ENCODE results near the gene HS3ST3B1.

The HS3ST3B1 gene

DNA sequence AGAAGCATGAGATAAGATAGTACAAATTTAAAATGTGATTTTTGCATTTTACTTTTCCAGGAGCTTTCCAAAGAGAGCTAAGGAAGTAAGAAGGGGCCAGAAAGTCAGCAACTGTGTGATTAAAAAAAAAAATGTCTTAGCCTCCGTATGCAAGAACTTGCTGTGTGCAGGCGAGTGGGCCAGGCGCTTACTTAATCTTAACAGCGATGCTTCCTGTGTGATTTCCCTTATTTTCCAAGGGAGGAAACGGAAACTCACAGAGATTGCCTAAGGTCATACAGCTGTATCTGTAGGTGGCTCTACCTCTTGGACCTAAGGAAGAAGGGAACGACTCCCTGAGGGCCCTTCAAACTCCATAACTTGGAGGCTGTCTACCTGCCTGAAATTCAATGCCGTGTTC lies 11.1 kb downstream of the HS3ST3B1 start:
- no peaks in the 10 kb centered on the region for H3K27me3 ChIP-seq (ENCODE audit: insufficient read depth, poor library complexity, severe bottlenecking)
- peak in 1 of 2 experiments; percentile 1 for DNase-seq (ENCODE audit: low read depth in 1 of 2, low spot score in 1 of 2)
- no peak overlapping the region for H3K4me3 ChIP-seq (replicated peaks; ENCODE audit: insufficient read depth, low read length)
- TF ChIP-seq SPI1 (IDR thresholded peaks at IDR 0.05; ENCODE audit: borderline replicate concordance, low read depth) (no peak), POLR2AphosphoS5 (IDR thresholded peaks at IDR 0.05; ENCODE audit: low read depth) (no peak), GABPA (IDR thresholded peaks at IDR 0.05; ENCODE audit: low read depth) (no peak)
- TF ChIP-seq, protein P1, sequence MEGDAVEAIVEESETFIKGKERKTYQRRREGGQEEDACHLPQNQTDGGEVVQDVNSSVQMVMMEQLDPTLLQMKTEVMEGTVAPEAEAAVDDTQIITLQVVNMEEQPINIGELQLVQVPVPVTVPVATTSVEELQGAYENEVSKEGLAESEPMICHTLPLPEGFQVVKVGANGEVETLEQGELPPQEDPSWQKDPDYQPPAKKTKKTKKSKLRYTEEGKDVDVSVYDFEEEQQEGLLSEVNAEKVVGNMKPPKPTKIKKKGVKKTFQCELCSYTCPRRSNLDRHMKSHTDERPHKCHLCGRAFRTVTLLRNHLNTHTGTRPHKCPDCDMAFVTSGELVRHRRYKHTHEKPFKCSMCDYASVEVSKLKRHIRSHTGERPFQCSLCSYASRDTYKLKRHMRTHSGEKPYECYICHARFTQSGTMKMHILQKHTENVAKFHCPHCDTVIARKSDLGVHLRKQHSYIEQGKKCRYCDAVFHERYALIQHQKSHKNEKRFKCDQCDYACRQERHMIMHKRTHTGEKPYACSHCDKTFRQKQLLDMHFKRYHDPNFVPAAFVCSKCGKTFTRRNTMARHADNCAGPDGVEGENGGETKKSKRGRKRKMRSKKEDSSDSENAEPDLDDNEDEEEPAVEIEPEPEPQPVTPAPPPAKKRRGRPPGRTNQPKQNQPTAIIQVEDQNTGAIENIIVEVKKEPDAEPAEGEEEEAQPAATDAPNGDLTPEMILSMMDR (IDR thresholded peaks at IDR 0.05; ENCODE audit: insufficient read depth, low read length) = no peak
- TF ChIP-seq, protein P2, sequence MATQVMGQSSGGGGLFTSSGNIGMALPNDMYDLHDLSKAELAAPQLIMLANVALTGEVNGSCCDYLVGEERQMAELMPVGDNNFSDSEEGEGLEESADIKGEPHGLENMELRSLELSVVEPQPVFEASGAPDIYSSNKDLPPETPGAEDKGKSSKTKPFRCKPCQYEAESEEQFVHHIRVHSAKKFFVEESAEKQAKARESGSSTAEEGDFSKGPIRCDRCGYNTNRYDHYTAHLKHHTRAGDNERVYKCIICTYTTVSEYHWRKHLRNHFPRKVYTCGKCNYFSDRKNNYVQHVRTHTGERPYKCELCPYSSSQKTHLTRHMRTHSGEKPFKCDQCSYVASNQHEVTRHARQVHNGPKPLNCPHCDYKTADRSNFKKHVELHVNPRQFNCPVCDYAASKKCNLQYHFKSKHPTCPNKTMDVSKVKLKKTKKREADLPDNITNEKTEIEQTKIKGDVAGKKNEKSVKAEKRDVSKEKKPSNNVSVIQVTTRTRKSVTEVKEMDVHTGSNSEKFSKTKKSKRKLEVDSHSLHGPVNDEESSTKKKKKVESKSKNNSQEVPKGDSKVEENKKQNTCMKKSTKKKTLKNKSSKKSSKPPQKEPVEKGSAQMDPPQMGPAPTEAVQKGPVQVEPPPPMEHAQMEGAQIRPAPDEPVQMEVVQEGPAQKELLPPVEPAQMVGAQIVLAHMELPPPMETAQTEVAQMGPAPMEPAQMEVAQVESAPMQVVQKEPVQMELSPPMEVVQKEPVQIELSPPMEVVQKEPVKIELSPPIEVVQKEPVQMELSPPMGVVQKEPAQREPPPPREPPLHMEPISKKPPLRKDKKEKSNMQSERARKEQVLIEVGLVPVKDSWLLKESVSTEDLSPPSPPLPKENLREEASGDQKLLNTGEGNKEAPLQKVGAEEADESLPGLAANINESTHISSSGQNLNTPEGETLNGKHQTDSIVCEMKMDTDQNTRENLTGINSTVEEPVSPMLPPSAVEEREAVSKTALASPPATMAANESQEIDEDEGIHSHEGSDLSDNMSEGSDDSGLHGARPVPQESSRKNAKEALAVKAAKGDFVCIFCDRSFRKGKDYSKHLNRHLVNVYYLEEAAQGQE (IDR thresholded peaks at IDR 0.05; ENCODE audit: insufficient replicate concordance, low read depth) = no peak
- no peak overlapping the region for H3K27ac ChIP-seq (replicated peaks)

DNA sequence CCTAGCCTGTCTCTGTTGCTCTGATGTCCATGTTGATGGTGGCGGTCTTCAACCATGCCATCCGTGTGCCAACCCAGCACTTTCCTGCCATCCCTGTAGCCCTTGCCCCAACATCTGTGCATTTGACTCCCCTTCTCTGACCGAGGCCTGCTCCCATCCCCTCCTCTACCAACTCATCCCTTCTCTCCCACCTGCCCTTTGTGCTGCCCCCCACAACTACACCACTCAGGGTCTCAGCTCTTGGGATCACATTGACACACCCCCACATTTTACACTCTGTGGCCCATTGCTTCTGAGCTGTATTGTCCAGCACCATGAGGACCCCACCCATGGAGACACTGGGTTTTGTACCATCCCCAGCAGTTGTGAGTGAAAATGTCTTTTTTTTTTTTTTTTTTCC lies 11.6 kb downstream of the HS3ST3B1 start:
- Histone ChIP-seq H3K27ac (replicated peaks) (no peak overlapping the region), H3K4me3 (replicated peaks; ENCODE audit: insufficient read depth, low read length) (no peak overlapping the region), H3K27me3 (ENCODE audit: insufficient read depth, poor library complexity, severe bottlenecking) (no peaks in the 10 kb centered on the region)
- TF ChIP-seq POLR2AphosphoS5 (IDR thresholded peaks at IDR 0.05; ENCODE audit: low read depth) (no peak), GABPA (IDR thresholded peaks at IDR 0.05; ENCODE audit: low read depth) (no peak), SPI1 (IDR thresholded peaks at IDR 0.05; ENCODE audit: borderline replicate concordance, low read depth) (no peak)
- TF ChIP-seq, protein P1 (IDR thresholded peaks at IDR 0.05; ENCODE audit: insufficient read depth, low read length) = no peak
- TF ChIP-seq, protein P2 (IDR thresholded peaks at IDR 0.05; ENCODE audit: insufficient replicate concordance, low read depth) = no peak
- no peak for DNase-seq (ENCODE audit: low read depth in 1 of 2, low spot score in 1 of 2)

DNA sequence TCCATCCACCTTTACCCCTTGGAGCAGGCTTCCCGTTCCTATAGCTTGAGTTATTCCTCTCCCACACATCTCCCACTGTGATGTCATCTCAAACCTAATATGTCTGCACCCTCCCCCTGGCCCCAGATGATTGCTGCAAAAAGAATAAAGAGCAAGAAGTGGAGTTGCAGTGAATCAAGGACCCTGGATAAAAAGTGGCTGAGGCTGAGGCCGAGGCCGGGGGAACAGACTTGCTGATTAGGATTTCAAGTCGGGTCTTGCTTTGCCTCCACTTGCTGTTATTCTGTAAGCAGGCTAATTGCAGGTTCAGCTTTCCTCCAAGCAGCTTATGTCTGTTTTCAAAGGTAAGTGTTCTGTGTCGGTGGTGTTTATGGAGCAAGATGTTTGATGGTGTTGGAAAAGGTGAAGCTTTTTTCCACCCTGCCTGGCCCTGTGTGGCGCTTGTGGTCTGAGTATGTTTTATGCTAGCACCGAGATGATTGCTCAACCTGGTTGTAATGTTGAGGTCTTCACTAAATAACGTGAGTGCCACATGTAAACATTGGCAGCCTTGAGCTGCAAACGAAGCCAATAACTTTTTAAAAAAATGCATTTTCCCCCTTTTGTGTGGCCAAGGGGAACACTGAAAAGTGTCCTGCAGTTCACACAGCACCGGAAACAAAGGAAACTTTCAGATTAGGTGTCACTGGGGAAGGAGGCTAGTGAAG lies 15.4 kb downstream of the HS3ST3B1 start:
- no peak overlapping the region for H3K4me3 ChIP-seq (replicated peaks; ENCODE audit: insufficient read depth, low read length)
- DNase-seq (ENCODE audit: low read depth in 1 of 2, low spot score in 1 of 2) = peak in 1 of 2 experiments; percentile 34
- no peaks in the 10 kb centered on the region for H3K27me3 ChIP-seq (ENCODE audit: insufficient read depth, poor library complexity, severe bottlenecking)
- no peak overlapping the region for H3K27ac ChIP-seq (replicated peaks)
- TF ChIP-seq, protein P2 (IDR thresholded peaks at IDR 0.05; ENCODE audit: insufficient replicate concordance, low read depth) = no peak
- TF ChIP-seq, protein P1 (IDR thresholded peaks at IDR 0.05; ENCODE audit: insufficient read depth, low read length) = no peak
- no peak for TF ChIP-seq SPI1 (IDR thresholded peaks at IDR 0.05; ENCODE audit: borderline replicate concordance, low read depth)
- no peak for TF ChIP-seq POLR2AphosphoS5 (IDR thresholded peaks at IDR 0.05; ENCODE audit: low read depth)
- TF ChIP-seq GABPA (IDR thresholded peaks at IDR 0.05; ENCODE audit: low read depth) = no peak

All from HL-60 (cell line).